Neural progenitor cell (in vitro differentiated cells): ENCODE results near the gene PAPLN. TPM values are rescaled to one million over a fixed set of nuclear protein-coding genes. Genes with fewer than 3 reads are reported as not detected.

Experiments
- DNase-seq: peaks from one replicate; pipeline ENCODE4 v3.0.0-alpha.2; 2016; ENCODE audit warnings: low spot score
- H2AFZ ChIP-seq: fragments of 200-600 bp; sonication (generic); replicated peaks from 2 replicates; pipeline ENCODE4 v1.6.1; 2016; ENCODE audit warnings: antibody characterized with exemption
- H3F3A ChIP-seq: fragments of 200-600 bp; sonication (generic); 2 replicates; pipeline ENCODE4 v1.6.1; 2016; ENCODE audit warnings: antibody characterized with exemption, low read depth
- H3K27ac ChIP-seq: fragments of 200-600 bp; sonication (generic); 2 replicates; pipeline ENCODE4 v1.5.1; 2016; ENCODE audit warnings: mild to moderate bottlenecking
- H3K27me3 ChIP-seq: fragments of 200-600 bp; sonication (generic); 2 replicates; pipeline ENCODE4 v1.6.1; 2016; ENCODE audit warnings: mild to moderate bottlenecking, moderate library complexity
- H3K36me3 ChIP-seq: fragments of 200-600 bp; sonication (generic); 2 replicates; pipeline ENCODE4 v1.5.1; 2016
- H3K4me1 ChIP-seq: fragments of 200-600 bp; sonication (generic); 2 replicates; pipeline ENCODE4 v1.6.1; 2016; ENCODE audit warnings: mixed run types
- H3K4me2 ChIP-seq: fragments of 200-600 bp; sonication (generic); 2 replicates; pipeline ENCODE4 v1.6.1; 2016
- H3K4me3 ChIP-seq: fragments of 200-600 bp; sonication (generic); 2 replicates; pipeline ENCODE4 v1.5.1; 2016
- H3K79me2 ChIP-seq: fragments of 200-600 bp; sonication (generic); 2 replicates; pipeline ENCODE4 v1.6.1; 2016; ENCODE audit warnings: low read depth
- H3K9ac ChIP-seq: fragments of 200-600 bp; sonication (generic); 2 replicates; pipeline ENCODE4 v1.6.1; 2016
- H3K9me3 ChIP-seq: fragments of 200-600 bp; sonication (generic); 2 replicates; pipeline ENCODE4 v1.5.1; 2016; ENCODE audit warnings: low read depth
- H4K20me1 ChIP-seq: fragments of 200-600 bp; sonication (generic); 2 replicates; pipeline ENCODE4 v1.6.1; 2016; ENCODE audit warnings: low read depth
- H3K27ac Mint-ChIP-seq: 3 replicates; pipeline ENCODE4 v1.8.0; 2021; ENCODE audit warnings: mixed read lengths
- H3K27me3 Mint-ChIP-seq: 2 replicates; pipeline ENCODE4 v1.8.0; 2022; ENCODE audit warnings: low read depth, mild to moderate bottlenecking, inconsistent platforms, moderate library complexity, mixed read lengths; ENCODE audit not compliant: insufficient read depth
- H3K36me3 Mint-ChIP-seq: 3 replicates; pipeline ENCODE4 v1.8.0; 2021; ENCODE audit warnings: mixed read lengths
- H3K4me1 Mint-ChIP-seq: 3 replicates; pipeline ENCODE4 v1.8.0; 2021; ENCODE audit warnings: mixed read lengths
- H3K4me3 Mint-ChIP-seq: 3 replicates; pipeline ENCODE4 v1.8.0; 2021; ENCODE audit warnings: mild to moderate bottlenecking, moderate library complexity, mixed read lengths
- H3K9me3 Mint-ChIP-seq: 3 replicates; pipeline ENCODE4 v1.8.0; 2020; ENCODE audit warnings: mixed read lengths
- CTCF ChIP-seq: fragments of 200-600 bp; sonication (generic); IDR thresholded peaks from 2 replicates; pipeline ENCODE4 v1.5.1; 2017; ENCODE audit warnings: antibody characterized with exemption, mild to moderate bottlenecking
- EZH2 ChIP-seq: fragments of 200-600 bp; sonication (generic); IDR thresholded peaks from 2 replicates; pipeline ENCODE4 v1.6.1; 2017; ENCODE audit warnings: antibody characterized with exemption, mild to moderate bottlenecking, moderate library complexity
- EZH2phosphoT487 ChIP-seq: fragments of 200-600 bp; sonication (generic); IDR thresholded peaks from 2 replicates; pipeline ENCODE4 v1.6.1; 2017; ENCODE audit warnings: antibody characterized with exemption
- total RNA-seq: library from RNA; depleted of rRNA; stranded (reverse); fragments of >200 nt; gene quantifications from 2 replicates; pipeline ENCODE4 v1.2.3, GENCODE V29; 2015; ENCODE audit warnings: low replicate concordance

The PAPLN gene
- total RNA-seq, 1 donor from 2014 or later: 17.3 TPM

DNA sequence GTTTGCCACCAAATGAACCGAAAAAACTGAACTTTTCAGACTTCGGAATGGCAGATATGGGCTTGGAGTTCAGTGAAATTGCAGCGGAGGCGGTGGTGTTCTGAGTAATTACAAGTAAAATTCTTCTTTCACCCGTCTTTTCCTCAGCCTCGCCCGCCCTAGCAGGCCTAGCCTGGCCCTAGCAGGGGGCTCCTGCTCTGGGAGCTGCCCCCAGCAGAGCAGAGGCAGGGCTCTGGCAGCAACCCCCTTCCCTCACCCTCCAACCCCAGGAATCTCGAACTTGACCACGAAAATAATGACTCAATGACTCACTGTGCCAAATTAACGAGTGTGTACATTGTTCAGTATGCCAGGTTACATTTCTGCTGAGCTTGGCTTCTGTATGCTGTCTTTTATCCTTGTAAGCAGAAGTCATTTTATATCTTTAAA lies 1.1 kb downstream of the PAPLN start:
- H3K27me3 ChIP-seq: peaks cover 49% of the 10 kb centered on the region
- peak overlapping the region; percentile 90 for H2AFZ ChIP-seq
- H3K36me3 ChIP-seq: no peaks in the 10 kb centered on the region
- DNase-seq: peak; percentile 31
- H3K27ac Mint-ChIP-seq: no peak overlapping the region
- H3K4me3 ChIP-seq: peak overlapping the region; percentile 71
- H3K4me1 ChIP-seq: peaks cover 63% of the 10 kb centered on the region
- H3K4me2 ChIP-seq: peak overlapping the region; percentile 81
- H3K9me3 Mint-ChIP-seq: peaks cover 2% of the 10 kb centered on the region
- peaks cover 13% of the 10 kb centered on the region for H3K79me2 ChIP-seq
- H3K4me1 Mint-ChIP-seq: peaks cover 58% of the 10 kb centered on the region
- H3F3A ChIP-seq: peaks cover 40% of the 10 kb centered on the region
- H3K27me3 Mint-ChIP-seq: peaks cover 39% of the 10 kb centered on the region
- no peak overlapping the region for H3K9ac ChIP-seq
- H3K36me3 Mint-ChIP-seq: no peaks in the 10 kb centered on the region
- H4K20me1 ChIP-seq: peaks cover 9% of the 10 kb centered on the region
- peak overlapping the region; percentile 72 for H3K4me3 Mint-ChIP-seq
- no peak for TF ChIP-seq EZH2
- no peak for TF ChIP-seq EZH2phosphoT487
- TF ChIP-seq CTCF: no peak
- H3K27ac ChIP-seq: no peak overlapping the region
- H3K9me3 ChIP-seq: no peaks in the 10 kb centered on the region

GRCh38 chr14:73238941-73239340 lies 1.6 kb downstream of the PAPLN start:
- DNase-seq: no peak
- Mint-ChIP-seq H3K9me3 (peaks cover 2% of the 10 kb centered on the region), H3K27me3 (peaks cover 39% of the 10 kb centered on the region), H3K36me3 (no peaks in the 10 kb centered on the region), H3K4me3 (peak overlapping the region; percentile 72), H3K27ac (no peak overlapping the region), H3K4me1 (peaks cover 53% of the 10 kb centered on the region)
- peaks cover 9% of the 10 kb centered on the region for H4K20me1 ChIP-seq
- H3K79me2 ChIP-seq: peaks cover 13% of the 10 kb centered on the region
- H3F3A ChIP-seq: peaks cover 40% of the 10 kb centered on the region
- no peaks in the 10 kb centered on the region for H3K36me3 ChIP-seq
- H3K27me3 ChIP-seq: peaks cover 49% of the 10 kb centered on the region
- no peak overlapping the region for H2AFZ ChIP-seq
- H3K9me3 ChIP-seq: no peaks in the 10 kb centered on the region
- no peak overlapping the region for H3K9ac ChIP-seq
- H3K4me2 ChIP-seq: peak overlapping the region; percentile 81
- no peak for TF ChIP-seq EZH2
- no peak for TF ChIP-seq EZH2phosphoT487
- TF ChIP-seq CTCF: no peak
- H3K4me3 ChIP-seq: peak overlapping the region; percentile 37
- H3K27ac ChIP-seq: no peak overlapping the region
- H3K4me1 ChIP-seq: peaks cover 58% of the 10 kb centered on the region

DNA sequence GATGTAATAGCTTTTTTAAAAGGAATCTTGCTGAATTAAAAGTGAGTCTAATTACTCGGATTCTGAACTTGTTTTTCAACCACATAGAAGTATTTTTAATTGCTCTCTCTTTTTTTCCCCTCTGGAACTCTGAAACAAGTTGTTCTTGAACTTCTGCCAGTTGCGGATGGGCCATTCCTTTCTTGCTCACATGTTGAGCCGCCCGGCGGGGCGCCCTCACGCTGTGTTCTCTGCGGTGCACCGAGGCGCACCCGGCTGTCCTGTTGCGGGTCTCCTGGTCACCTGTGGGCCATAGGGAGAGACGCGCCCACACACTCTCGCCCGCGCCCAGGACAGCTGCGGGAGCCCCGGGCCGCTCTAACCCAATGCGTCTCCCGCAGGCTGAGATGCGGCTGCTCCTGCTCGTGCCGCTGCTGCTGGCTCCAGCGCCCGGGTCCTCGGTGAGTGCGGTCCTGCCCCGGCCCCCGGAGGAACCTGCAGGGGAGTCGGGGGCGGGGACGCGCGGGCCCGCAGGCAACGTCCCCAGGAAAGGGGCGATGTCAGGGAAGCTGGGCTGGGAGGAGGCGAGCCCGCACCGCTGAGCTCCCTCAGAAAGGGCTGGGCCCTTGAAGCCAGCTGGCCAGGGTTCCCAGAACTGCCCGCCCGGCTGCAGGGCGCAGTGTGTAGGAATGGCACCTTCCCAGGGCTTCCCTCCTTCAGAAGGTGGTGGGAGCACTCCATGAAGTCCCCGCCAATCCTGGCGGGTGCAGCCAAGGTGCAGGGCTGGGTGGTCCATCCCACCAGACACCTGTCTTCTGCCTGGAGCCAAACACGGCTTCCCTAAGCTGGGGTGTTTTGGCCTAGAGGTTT lies 2.3 kb downstream of the PAPLN start:
- H3K27ac Mint-ChIP-seq: no peak overlapping the region
- H3K4me1 Mint-ChIP-seq: peaks cover 47% of the 10 kb centered on the region
- Histone ChIP-seq H3K36me3 (no peaks in the 10 kb centered on the region), H3K79me2 (peaks cover 13% of the 10 kb centered on the region), H3K4me3 (peak overlapping the region; percentile 37), H3K27me3 (peaks cover 46% of the 10 kb centered on the region), H2AFZ (no peak overlapping the region), H3K27ac (no peak overlapping the region), H3K4me2 (peak overlapping the region; percentile 69), H3K4me1 (peaks cover 51% of the 10 kb centered on the region), H4K20me1 (peaks cover 9% of the 10 kb centered on the region), H3K9ac (no peak overlapping the region), H3K9me3 (no peaks in the 10 kb centered on the region), H3F3A (peaks cover 34% of the 10 kb centered on the region)
- peak overlapping the region; percentile 62 for H3K4me3 Mint-ChIP-seq
- peak; percentile 67 for DNase-seq
- H3K36me3 Mint-ChIP-seq: no peaks in the 10 kb centered on the region
- TF ChIP-seq EZH2 (peak; percentile 93), EZH2phosphoT487 (peak; percentile 87), CTCF (no peak)
- H3K9me3 Mint-ChIP-seq: no peaks in the 10 kb centered on the region
- peaks cover 37% of the 10 kb centered on the region for H3K27me3 Mint-ChIP-seq
